ENCODE data around the gene WNK2. TPM values are rescaled to one million over a fixed set of nuclear protein-coding genes. Genes with fewer than 3 reads are reported as not detected.

The WNK2 gene
- total RNA-seq, 8 experiments from 2014 or later = 0.77 to 34.3 (median 19.2) TPM

DNA sequence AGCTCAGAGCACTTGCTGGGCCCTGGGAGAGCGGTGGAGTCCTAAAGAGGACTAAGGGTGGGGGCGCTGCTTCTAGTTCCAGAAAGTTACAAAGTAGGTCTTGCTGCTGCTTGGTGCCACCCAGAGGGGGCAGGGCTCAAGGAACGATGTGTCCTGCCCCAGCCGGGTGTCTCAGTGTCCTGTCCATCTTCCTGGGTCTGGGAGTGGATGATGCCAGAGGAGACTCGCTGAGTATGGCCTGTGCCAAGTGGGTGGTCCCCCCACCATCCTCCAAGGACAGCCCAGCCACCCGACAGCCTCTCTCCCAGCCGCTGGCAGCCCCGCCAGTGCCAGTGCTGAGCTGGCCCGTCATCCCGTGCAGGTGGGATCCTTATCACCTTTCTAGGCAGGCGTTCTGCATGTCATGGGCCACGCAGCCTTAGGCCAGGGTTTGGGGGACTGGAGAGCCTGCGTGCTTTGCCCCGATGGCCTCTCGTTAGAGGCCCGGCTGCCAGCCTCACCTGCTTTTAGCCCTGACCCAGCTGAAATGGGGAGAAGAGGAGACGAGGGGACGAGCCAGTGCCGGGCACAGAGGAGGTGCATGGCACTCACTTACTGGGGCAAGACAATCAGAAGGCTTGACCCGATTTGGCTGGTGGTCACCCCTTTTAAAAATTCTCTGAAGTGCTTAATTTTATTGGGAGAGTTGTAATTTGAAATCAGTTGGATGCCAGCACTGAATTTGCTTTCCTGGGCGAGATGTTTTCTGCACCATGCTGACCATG, 5.6 kb downstream of the WNK2 start:
- WGBS, 10 experiments = 0 to 100% (median 77%) methylated on average over 1 to 5 of the region's 21 CpGs; no CpG with 5 or more reads in 3 of the 10 experiments
- ATAC-seq (replicated peaks in 6 of 8) = no peak

GRCh38 chr9:93190133-93190525, 6.2 kb downstream of the WNK2 start:
- Histone ChIP-seq H3K4me1 (replicated peaks in 1 of 2) (peaks cover 47 to 50% of the 10 kb centered on the region in 2 donors), H3K27ac (no peak overlapping the region), H3K4me3 (no peak overlapping the region)
- ATAC-seq (replicated peaks in 6 of 8) = no peak
- in situ Hi-C loops (cut with MboI; ENCODE audit: low pct_unique_long_range_greater_than_20kb in 2 of 9, low sequenced_read_pairs in 9 of 9, unreplicated experiment in 9 of 9) = loop anchor here in 1 of 9 experiments (25.0 kb wide), 1 partner anchor 272 kb away; the partner anchor contains the start of genes FAM120A and FAM120AOS
- WGBS, 10 experiments = 27 to 92% (median 31%) methylated on average over 4 to 9 of the region's 12 CpGs; no CpG with 5 or more reads in 7 of the 10 experiments

More for the DNA sequence above, 5.6 kb downstream of the WNK2 start:
- H3K4me1 ChIP-seq (replicated peaks in 1 of 2) = peaks cover 43 to 47% of the 10 kb centered on the region in 2 donors
- no peak overlapping the region for H3K27ac ChIP-seq
- no peak overlapping the region for H3K4me3 ChIP-seq
- in situ Hi-C loops (cut with MboI; ENCODE audit: low pct_unique_long_range_greater_than_20kb in 2 of 9, low sequenced_read_pairs in 9 of 9, unreplicated experiment in 9 of 9) = loop anchor here in 1 of 9 experiments (25.0 kb wide), 1 partner anchor 273 kb away; the partner anchor contains the start of genes FAM120A and FAM120AOS

DNA sequence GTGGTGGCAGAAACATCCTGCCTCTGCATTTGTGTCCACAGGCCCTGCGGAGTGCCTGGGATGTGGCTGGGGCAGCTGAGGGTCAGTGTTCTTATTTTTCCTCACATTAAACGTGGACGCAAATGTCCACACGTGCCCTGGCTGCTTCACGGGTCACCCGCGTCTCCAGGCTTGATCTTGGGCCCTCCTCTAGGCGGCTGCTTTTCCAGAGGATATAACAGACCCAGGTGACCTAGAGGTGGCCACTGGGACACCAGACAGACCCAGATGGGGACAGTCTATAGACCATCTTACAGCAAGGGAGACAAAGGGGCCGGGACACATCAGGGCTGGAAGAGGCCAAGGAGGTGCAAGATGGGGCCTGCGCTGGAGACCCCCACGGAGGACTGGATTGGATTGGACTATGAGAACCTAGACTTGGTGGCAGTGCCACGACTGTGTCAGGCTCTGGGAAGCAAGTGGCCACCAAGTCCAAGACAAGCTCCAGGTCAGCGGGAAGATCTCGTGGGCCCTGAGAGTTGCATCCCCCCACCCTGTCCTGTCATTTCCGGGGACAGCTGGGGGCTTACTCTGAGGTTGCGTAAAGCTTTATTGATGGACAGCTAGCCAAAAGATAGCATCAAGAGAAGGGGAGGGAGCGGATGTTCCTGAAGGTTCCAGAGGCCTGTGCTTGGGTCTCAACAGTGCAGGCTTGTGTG, 6.9 kb downstream of the WNK2 start:
- ATAC-seq (replicated peaks in 6 of 8) = no peak
- Histone ChIP-seq H3K27ac (no peak overlapping the region), H3K4me1 (replicated peaks in 1 of 2) (peaks cover 43 to 47% of the 10 kb centered on the region in 2 donors), H3K4me3 (no peak overlapping the region)
- WGBS, 10 experiments = 39 to 100% (median 90%) methylated on average over 2 to 11 of the region's 17 CpGs; no CpG with 5 or more reads in 6 of the 10 experiments
- in situ Hi-C loops (cut with MboI; ENCODE audit: low pct_unique_long_range_greater_than_20kb in 2 of 9, low sequenced_read_pairs in 9 of 9, unreplicated experiment in 9 of 9) = loop anchor here in 1 of 9 experiments (25.0 kb wide), 1 partner anchor 271 kb away; the partner anchor contains the start of genes FAM120A and FAM120AOS

- 55 to 90% (median 70%) methylated on average over 1 to 4 of the region's 5 CpGs; no CpG with 5 or more reads in 6 of the 10 experiments for WGBS, 10 experiments
Observed at GRCh38 chr9:93191354-93191660, 7.4 kb downstream of the WNK2 start.

DNA sequence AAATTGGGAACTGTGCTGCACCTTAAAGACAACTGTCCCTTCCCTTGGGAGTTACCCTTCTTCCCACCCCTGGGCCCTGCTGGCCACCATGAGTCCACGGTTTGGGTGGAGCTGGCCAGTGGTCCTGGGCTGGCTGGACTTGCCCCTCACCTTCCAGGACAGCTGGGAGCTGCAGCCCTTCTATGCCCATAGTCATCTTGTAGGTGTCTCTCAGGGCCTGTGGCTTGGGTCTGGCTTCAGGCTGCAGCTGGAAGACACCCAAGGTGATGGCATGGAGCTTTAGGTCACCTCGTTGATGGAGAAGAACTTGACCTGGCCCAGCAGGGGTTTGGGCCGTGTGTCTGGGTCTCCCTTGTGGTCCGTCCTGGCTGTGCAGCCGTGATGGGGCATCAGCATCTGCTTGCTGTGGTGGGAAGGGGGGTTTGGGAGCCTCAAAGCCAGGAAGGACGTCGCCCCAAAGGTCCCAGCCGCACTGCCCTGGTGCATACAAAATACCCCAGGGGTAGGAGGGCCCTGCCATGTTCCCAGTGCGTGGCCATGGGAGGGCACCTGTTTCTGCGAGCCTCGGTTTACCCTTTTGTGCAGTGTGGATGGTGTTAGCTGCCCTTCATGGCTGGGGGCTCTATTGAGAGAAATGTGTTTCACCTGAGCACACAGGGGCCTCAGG, 8.9 kb downstream of the WNK2 start:
- ATAC-seq (replicated peaks in 6 of 8) = peak in 2 of 8 experiments; percentile 5 to 22
- in situ Hi-C loops (cut with MboI; ENCODE audit: low pct_unique_long_range_greater_than_20kb in 2 of 9, low sequenced_read_pairs in 9 of 9, unreplicated experiment in 9 of 9) = loop anchor here in 1 of 9 experiments (25.0 kb wide), 1 partner anchor 269 kb away; the partner anchor contains the start of genes FAM120A and FAM120AOS
- WGBS, 10 experiments = 0 to 90% (median 37%) methylated on average over 1 to 6 of the region's 11 CpGs; no CpG with 5 or more reads in 7 of the 10 experiments

More at GRCh38 chr9:93191354-93191660, 7.4 kb downstream of the WNK2 start:
- no peak overlapping the region for H3K4me3 ChIP-seq
- H3K4me1 ChIP-seq (replicated peaks in 1 of 2) = peaks cover 38 to 42% of the 10 kb centered on the region in 2 donors
- ATAC-seq (replicated peaks in 6 of 8) = no peak
- no peak overlapping the region for H3K27ac ChIP-seq
- in situ Hi-C loops (cut with MboI; ENCODE audit: low pct_unique_long_range_greater_than_20kb in 2 of 9, low sequenced_read_pairs in 9 of 9, unreplicated experiment in 9 of 9) = loop anchor here in 1 of 9 experiments (25.0 kb wide), 1 partner anchor 271 kb away; the partner anchor contains the start of genes FAM120A and FAM120AOS

DNA sequence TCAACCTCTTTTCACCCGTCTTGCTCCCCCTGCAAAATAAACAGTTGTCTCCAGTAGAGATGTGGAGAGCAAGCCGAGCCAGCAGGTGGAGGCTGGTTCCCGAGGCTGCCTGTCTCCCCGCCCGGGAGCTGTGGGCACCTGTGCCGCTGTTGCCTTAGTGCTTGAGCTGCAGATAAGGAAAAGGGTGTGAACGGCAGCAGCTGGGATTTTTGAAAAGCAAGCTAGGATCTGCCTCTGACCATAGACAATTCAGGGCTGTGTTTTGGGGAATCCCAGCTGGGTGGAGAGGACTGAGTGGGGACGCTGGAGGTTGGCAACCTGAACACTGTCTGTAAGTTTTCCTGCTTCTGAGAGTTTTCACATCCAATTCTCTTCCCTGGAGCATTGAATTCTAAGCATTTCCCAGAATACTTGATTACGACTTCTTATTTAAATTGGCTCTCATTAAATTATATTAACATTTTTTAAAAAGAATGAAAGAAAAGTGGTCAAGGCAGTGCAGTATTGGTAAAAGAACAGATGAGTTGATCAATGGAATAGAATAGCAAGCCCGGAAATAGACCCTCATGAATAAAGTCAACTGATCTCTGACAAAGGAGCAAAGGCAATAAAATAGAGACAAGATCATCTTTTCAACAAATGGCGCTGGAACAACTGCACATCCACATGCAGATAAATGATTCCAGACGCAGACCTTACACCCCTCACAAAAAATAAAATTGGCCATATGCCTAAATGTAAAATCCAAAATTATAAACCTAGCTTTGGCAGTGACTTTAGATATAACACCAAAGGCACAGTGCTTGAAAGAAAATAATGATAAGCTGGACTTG, 9.7 kb downstream of the WNK2 start:
- Histone ChIP-seq H3K4me1 (replicated peaks in 1 of 2) (peaks cover 20 to 26% of the 10 kb centered on the region in 2 donors), H3K4me3 (no peak overlapping the region), H3K27ac (no peak overlapping the region)
- WGBS, 10 experiments = 0 to 38% (median 30%) methylated on average over 2 to 10 of the region's 12 CpGs
- in situ Hi-C loops (cut with MboI; ENCODE audit: low pct_unique_long_range_greater_than_20kb in 2 of 9, low sequenced_read_pairs in 9 of 9, unreplicated experiment in 9 of 9) = loop anchor here in 1 of 9 experiments (25.0 kb wide), 1 partner anchor 269 kb away; the partner anchor contains the start of genes FAM120A and FAM120AOS
- peak in 5 of 8 experiments; percentile 17 to 63 (median 50) for ATAC-seq (replicated peaks in 6 of 8)

More for the DNA sequence above, 8.9 kb downstream of the WNK2 start:
- Histone ChIP-seq H3K4me3 (no peak overlapping the region), H3K4me1 (replicated peaks in 1 of 2) (peaks cover 23 to 26% of the 10 kb centered on the region in 2 donors), H3K27ac (no peak overlapping the region)

GRCh38 chr9:93194221-93194625, 10.3 kb downstream of the WNK2 start:
- peak in 1 of 8 experiments; percentile 40 for ATAC-seq (replicated peaks in 6 of 8)
- Histone ChIP-seq H3K4me3 (no peak overlapping the region), H3K27ac (no peak overlapping the region), H3K4me1 (replicated peaks in 1 of 2) (peaks cover 20 to 26% of the 10 kb centered on the region in 2 donors)
- 0 to 29% (median 13%) methylated on average over 1 of the region's 1 CpG; no CpG with 5 or more reads in 2 of the 10 experiments for WGBS, 10 experiments
- in situ Hi-C loops (cut with MboI; ENCODE audit: low pct_unique_long_range_greater_than_20kb in 2 of 9, low sequenced_read_pairs in 9 of 9, unreplicated experiment in 9 of 9) = loop anchor here in 1 of 9 experiments (25.0 kb wide), 1 partner anchor 268 kb away; the partner anchor contains the start of genes FAM120A and FAM120AOS

- in situ Hi-C loops (cut with MboI; ENCODE audit: low pct_unique_long_range_greater_than_20kb in 2 of 9, low sequenced_read_pairs in 9 of 9, unreplicated experiment in 9 of 9) = loop anchor here in 1 of 9 experiments (25.0 kb wide), 1 partner anchor 268 kb away; the partner anchor contains the start of genes FAM120A and FAM120AOS
- Histone ChIP-seq H3K4me1 (replicated peaks in 1 of 2) (peaks cover 20 to 26% of the 10 kb centered on the region in 2 donors), H3K27ac (no peak overlapping the region), H3K4me3 (no peak overlapping the region)
- ATAC-seq (replicated peaks in 6 of 8) = no peak
- WGBS, 10 experiments = 11 to 100% (median 76%) methylated on average over 1 to 3 of the region's 3 CpGs; no CpG with 5 or more reads in 1 of the 10 experiments
Observed at GRCh38 chr9:93194641-93195040, 10.7 kb downstream of the WNK2 start.

- ATAC-seq (replicated peaks in 6 of 8) = peak in 3 of 8 experiments; percentile 17 to 68 (median 67)
- Histone ChIP-seq H3K4me1 (replicated peaks in 1 of 2) (peaks cover 25 to 33% of the 10 kb centered on the region in 2 donors), H3K27ac (no peak overlapping the region), H3K4me3 (no peak overlapping the region)
- in situ Hi-C loops (cut with MboI; ENCODE audit: low pct_unique_long_range_greater_than_20kb in 2 of 9, low sequenced_read_pairs in 9 of 9, unreplicated experiment in 9 of 9) = loop anchor here in 1 of 9 experiments (25.0 kb wide), 1 partner anchor 266 kb away; the partner anchor contains the start of genes FAM120A and FAM120AOS
- WGBS, 10 experiments = 25 to 97% (median 90%) methylated on average over 2 to 8 of the region's 9 CpGs; no CpG with 5 or more reads in 5 of the 10 experiments
Observed at GRCh38 chr9:93196096-93197055, 12.4 kb downstream of the WNK2 start.

- 18 to 94% (median 80%) methylated on average over 1 to 5 of the region's 9 CpGs; no CpG with 5 or more reads in 4 of the 10 experiments for WGBS, 10 experiments
- in situ Hi-C loops (cut with MboI; ENCODE audit: low pct_unique_long_range_greater_than_20kb in 2 of 9, low sequenced_read_pairs in 9 of 9, unreplicated experiment in 9 of 9) = loop anchor here in 1 of 9 experiments (25.0 kb wide), 1 partner anchor 265 kb away; the partner anchor contains the start of genes FAM120A and FAM120AOS
- Histone ChIP-seq H3K27ac (no peak overlapping the region), H3K4me1 (replicated peaks in 1 of 2) (peaks cover 37 to 43% of the 10 kb centered on the region in 2 donors), H3K4me3 (no peak overlapping the region)
- ATAC-seq (replicated peaks in 6 of 8) = no peak
Observed at GRCh38 chr9:93197670-93198069, 13.7 kb downstream of the WNK2 start.
